ENCODE data around the gene KCNK18. TPM values are rescaled to one million over a fixed set of nuclear protein-coding genes. Genes with fewer than 3 reads are reported as not detected.
"Not testable (repeated sequence)": the region's sequence is repeated elsewhere in the genome, so short reads cannot be mapped to it uniquely, and the experiment has no call there.

The KCNK18 gene
- total RNA-seq, 2 experiments from 2014 or later, result not detected

DNA sequence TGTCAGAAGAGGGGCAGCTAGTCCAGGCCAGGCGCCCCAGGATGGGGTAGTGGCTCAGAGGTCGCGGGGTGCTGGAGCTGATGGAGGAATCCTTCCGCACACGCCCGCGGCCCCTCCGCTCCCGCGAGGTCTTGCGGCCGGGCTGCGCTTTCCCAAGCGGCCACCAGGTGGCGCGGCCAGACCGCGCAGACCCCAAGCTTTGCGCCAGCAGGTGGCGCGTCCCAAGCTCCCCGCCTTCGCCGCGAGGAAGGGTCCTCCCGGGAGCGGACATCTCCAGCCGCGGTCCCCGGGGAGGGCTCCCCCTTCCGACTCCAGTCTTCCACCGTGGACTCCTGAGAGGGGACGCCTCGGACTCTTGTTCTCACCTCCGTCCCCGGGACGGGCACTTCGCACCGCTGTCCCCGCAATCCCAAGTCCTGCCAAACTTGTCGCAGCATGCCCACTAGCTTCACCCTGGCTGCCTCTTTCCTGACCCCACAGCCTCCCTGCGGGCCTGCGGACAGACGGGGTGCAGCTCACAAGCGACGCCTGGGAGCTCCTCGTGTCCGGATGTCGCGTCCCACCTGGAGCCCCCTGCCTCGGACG is 19.4 kb downstream of the KCNK18 start:
- Mint-ChIP-seq H3K27ac (peak overlapping the region; percentile 46), H3K4me3 (peak overlapping the region; percentile 71), H3K9me3 (peaks cover 5% of the 10 kb centered on the region), H3K4me1 (peaks cover 7% of the 10 kb centered on the region), H3K27me3 (peaks cover 29% of the 10 kb centered on the region), H3K36me3 (ENCODE audit: low read depth) (no peaks in the 10 kb centered on the region)
- DNase-seq, result peak; percentile 65
- ChIA-PET CTCF (interaction anchor here (0.7 to 2.5 kb wide), 30 partner anchors 9 to 644 kb away, joined by 3 to 27 read pairs (median 4); partner anchors contain the start of gene KCNK18), POLR2A (no interaction called here)

DNA sequence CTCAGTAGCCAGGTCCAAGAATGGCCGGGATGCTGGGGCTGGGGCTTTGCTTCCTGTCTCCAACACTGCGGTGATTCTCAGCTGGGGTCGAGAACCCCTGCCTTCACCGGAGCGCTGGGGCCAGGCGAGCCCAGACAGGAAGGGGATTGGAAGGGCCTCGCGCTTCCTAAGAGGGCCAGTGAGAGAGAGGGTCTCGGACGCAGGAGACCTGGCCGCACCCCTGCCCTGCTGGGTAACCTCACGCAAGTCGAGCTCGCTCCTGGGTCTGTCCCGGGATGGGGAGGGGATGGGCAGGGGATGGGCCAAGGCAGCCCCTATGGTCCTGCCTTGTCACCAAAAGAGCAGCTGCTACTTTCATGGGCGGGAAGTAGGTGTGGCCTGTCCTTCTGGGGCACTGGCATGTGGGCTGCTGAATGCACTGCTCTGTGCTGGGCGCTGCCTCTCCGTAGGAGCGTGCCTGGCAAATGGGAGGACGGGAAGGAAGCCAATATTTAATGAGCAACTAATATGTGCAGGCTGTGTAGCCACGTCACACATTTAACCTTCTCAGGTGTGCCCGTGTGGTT is 20.0 kb downstream of the KCNK18 start:
- CTCF ChIA-PET, result interaction anchor here (0.7 to 2.5 kb wide), 26 partner anchors 8 to 643 kb away, joined by 3 to 27 read pairs (median 4); partner anchors contain the start of gene KCNK18
- POLR2A ChIA-PET, result no interaction called here

DNA sequence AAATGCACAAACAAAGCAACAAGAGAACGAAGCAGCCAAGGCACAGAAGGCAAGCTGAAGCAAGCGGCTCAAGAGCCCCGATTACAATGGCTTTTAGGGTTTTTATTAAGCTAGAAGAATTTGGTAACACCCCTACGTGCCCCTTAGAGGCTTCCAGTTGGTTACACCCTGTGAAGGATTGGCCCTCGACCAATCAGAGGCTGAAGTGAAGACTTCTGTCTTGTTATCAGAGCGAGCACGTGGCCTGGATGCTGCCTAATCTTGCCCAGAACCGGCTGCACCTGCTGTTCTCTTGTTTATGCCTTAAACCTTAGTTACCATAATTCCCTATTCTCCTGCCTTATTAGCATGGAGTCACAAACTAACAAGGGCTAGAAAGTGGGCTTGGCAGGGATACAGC is 21.4 kb downstream of the KCNK18 start:
- Mint-ChIP-seq H3K36me3 (ENCODE audit: low read depth) (no peaks in the 10 kb centered on the region), H3K27me3 (peaks cover 15% of the 10 kb centered on the region), H3K4me1 (peaks cover 7% of the 10 kb centered on the region), H3K9me3 (no peaks in the 10 kb centered on the region), H3K4me3 (no peak overlapping the region), H3K27ac (no peak overlapping the region)
- DNase-seq, result no peak
- ChIA-PET POLR2A (no interaction called here), CTCF (interaction anchor here (0.6 kb wide), 1 partner anchor 533 kb away, joined by 4 read pairs; no protein-coding TSS in a partner anchor)

More for the DNA sequence above, 20.0 kb downstream of the KCNK18 start:
- no peaks in the 10 kb centered on the region for H3K36me3 Mint-ChIP-seq (ENCODE audit: low read depth)
- H3K9me3 Mint-ChIP-seq, result no peaks in the 10 kb centered on the region
- peak overlapping the region; percentile 71 for H3K4me3 Mint-ChIP-seq
- H3K27me3 Mint-ChIP-seq, result peaks cover 24% of the 10 kb centered on the region
- H3K4me1 Mint-ChIP-seq, result peaks cover 7% of the 10 kb centered on the region
- H3K27ac Mint-ChIP-seq, result no peak overlapping the region
- peak; percentile 32 for DNase-seq

DNA sequence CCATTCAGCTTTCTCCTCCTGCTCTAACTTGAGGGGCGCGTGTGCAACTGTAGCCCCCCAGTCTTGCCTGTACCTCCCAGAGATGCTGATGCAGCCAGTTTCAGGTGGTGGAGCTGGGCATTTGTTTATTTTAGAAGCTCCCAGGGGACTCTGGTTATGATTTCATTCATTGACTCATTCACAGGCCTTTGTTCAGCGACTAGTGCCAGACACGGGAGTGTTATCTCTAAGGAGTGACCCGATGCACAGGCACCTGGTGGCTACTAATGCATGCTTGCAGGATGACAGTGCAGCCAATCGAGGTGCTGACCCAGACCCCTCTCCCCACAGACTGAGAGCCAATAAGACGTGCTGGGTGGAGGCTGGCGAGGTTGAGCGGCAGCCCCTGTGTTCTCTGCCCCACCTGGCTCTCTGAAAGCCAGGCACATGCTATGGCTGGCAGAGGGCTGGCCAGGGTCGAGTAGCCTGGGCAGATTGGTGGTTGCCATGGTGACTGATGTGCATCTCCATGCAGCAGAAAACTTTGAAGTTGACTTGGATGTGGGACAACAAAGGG is 23.9 kb downstream of the KCNK18 start:
- no peaks in the 10 kb centered on the region for H3K36me3 Mint-ChIP-seq (ENCODE audit: low read depth)
- peaks cover 7% of the 10 kb centered on the region for H3K4me1 Mint-ChIP-seq
- DNase-seq, result no peak
- no peaks in the 10 kb centered on the region for H3K9me3 Mint-ChIP-seq
- no peaks in the 10 kb centered on the region for H3K27me3 Mint-ChIP-seq
- POLR2A ChIA-PET, result no interaction called here
- no peak overlapping the region for H3K4me3 Mint-ChIP-seq
- CTCF ChIA-PET, result no interaction called here
- H3K27ac Mint-ChIP-seq, result no peak overlapping the region

DNA sequence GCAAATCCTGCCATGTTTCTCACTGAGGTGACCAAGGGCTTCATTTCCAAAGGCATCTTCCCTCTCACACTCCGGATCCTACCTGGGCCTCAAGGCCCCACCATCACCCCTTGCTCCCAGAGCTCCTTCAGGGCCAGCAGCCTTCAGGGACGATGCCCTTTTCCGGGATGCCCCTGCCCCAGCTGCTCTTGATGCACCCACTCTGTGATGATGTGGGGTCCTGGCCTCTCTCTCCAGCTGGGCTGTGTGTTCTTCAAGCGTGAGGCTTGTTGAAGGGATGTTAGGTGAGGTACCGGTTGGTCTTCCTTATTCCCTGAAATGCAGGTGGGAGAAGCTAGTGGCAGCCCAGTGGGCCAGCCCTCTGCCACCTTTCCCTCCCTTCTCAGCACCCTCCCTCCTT is 25.3 kb downstream of the KCNK18 start:
- POLR2A ChIA-PET, result no interaction called here
- Mint-ChIP-seq H3K9me3 (no peaks in the 10 kb centered on the region), H3K4me1 (peaks cover 1% of the 10 kb centered on the region), H3K4me3 (no peak overlapping the region), H3K36me3 (ENCODE audit: low read depth) (no peaks in the 10 kb centered on the region), H3K27me3 (peaks cover 1% of the 10 kb centered on the region), H3K27ac (no peak overlapping the region)
- CTCF ChIA-PET, result no interaction called here
- DNase-seq, result no peak

DNA sequence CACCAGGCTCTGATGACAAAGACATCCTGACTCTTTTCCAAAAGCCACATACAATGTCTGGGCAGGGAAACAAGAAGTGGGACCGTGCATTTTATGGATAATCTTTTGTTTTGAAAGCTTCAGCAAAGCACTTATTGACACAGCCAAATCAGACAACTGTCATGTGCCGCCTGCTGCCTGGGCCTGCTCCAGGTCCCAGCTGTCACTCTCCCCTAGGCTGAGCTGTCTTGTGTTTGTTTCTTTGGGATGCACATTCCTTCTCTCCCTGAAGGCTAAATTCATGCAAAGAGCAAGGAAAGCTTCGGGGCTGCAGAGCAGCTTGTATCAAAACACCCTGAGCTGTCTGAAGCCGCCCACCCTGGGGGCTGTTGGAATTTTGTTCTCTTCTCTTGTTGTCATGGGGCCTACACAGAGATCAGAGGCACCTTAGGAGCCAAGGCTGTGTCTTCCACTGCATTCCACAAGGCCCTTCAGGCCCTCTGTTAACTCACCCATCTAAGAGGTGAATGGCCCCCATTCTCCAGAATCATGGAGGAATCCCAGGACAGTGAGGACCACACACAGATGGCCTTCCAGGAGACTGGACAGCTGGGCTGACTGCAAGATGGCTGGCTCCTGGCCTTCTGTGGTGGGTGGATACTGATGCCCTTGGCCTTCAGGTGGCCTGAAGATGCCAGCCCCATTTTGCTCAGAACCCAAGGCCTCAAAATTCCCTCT is 25.8 kb downstream of the KCNK18 start:
- ChIA-PET CTCF (no interaction called here), POLR2A (no interaction called here)
- Mint-ChIP-seq H3K27me3 (peaks cover 3% of the 10 kb centered on the region), H3K36me3 (ENCODE audit: low read depth) (no peaks in the 10 kb centered on the region), H3K4me3 (no peak overlapping the region), H3K27ac (no peak overlapping the region), H3K4me1 (no peaks in the 10 kb centered on the region), H3K9me3 (no peaks in the 10 kb centered on the region)
- DNase-seq, result no peak

DNA sequence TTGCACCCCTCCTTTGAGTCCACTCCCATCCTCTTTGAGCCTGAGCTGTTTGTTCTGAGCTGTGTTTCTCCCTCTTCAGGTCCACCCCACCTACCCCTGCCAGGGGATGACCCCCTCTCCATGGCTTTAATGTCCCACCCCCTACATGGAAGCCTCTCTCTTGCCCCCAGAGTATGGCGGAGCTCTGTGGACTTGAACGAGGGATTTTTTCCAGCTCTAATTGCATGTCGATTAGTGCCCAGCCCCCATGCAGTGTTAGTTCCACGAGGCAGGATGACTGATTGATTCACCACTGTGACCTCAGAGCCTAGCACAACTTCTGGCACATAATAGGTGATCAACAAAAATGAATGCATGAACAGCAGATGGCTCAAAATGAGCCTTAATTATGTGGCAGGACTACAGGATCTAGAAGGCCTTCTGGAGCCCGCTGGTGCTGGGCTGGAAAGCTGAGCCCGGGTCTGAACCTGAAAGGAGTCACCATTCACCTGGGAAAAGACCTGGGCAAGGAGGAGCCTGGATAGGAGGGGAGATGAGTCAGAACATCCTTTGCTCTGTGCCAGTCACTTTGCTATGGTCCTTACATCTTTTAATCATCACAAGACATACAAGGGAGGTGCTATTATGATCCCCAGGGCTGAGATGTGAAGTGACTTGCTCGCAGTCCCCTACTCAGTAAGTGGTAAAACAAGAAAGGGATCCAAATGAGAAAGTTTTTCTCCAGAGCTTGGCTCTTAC is 26.6 kb downstream of the KCNK18 start:
- no peak overlapping the region for H3K27ac Mint-ChIP-seq
- H3K9me3 Mint-ChIP-seq, result no peaks in the 10 kb centered on the region
- no peaks in the 10 kb centered on the region for H3K4me1 Mint-ChIP-seq
- ChIA-PET CTCF (interaction anchor here (2.8 kb wide), 1 partner anchor 7 kb away, joined by 9 read pairs; no protein-coding TSS in a partner anchor), POLR2A (no interaction called here)
- no peak overlapping the region for H3K4me3 Mint-ChIP-seq
- DNase-seq, result no peak
- H3K36me3 Mint-ChIP-seq (ENCODE audit: low read depth), result no peaks in the 10 kb centered on the region
- peaks cover 4% of the 10 kb centered on the region for H3K27me3 Mint-ChIP-seq

DNA sequence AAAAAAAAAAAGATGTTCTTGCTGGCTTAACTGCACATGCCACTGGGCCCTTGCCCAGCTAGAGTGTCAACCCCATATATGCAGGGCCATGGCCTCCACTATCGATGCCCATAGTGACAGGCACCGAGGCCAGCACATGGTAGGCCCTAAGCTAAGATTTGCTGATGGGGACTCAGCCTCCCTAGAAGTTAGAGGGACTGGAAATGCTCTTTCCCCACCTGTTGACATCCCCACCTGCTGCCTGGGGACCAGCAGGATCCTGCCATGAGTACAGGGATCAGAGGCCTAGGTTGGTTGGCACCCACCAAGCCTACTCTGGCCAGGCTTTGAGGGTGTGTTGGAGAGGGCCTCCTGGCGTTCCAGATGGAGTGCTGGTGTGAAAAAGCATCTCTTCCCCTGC is 27.6 kb downstream of the KCNK18 start:
- Mint-ChIP-seq H3K27me3 (peaks cover 8% of the 10 kb centered on the region), H3K9me3 (no peaks in the 10 kb centered on the region), H3K4me3 (no peak overlapping the region), H3K4me1 (no peaks in the 10 kb centered on the region), H3K36me3 (ENCODE audit: low read depth) (no peaks in the 10 kb centered on the region), H3K27ac (no peak overlapping the region)
- DNase-seq, result no peak
- CTCF ChIA-PET, result interaction anchor here (2.8 kb wide), 1 partner anchor 8 kb away, joined by 9 read pairs; no protein-coding TSS in a partner anchor
- POLR2A ChIA-PET, result no interaction called here

DNA sequence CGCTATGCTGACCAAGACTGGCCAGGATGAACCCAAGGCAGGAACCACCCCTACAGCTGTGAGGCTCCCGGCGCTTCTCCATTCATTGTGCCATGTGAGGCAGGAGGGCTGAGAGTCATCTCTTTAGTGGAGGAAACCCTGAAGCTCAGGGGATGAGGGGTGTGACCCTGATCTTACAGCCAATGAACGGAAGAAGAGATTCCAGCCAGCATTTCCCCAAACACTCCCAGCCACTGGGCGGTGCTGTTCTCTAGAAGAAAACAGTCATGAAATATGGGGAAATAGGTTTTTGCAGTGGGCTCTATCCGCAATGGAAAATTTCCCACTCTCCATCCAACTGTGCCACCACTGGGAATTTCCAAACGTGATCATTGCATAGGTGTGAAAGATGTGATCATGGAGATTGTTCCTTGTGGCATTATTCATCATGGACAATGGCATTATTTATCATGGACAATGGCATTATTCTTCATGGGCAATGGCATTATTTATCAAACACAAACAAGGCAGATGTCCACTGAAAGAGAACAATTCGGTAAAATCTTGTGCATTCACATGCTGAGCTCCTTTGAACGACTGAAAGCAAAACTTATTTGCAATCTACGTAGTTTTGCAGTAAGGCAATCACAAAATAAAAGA is 29.6 kb downstream of the KCNK18 start:
- no peaks in the 10 kb centered on the region for H3K36me3 Mint-ChIP-seq (ENCODE audit: low read depth)
- no peak for DNase-seq
- ChIA-PET POLR2A (no interaction called here), CTCF (interaction anchor here (2.8 kb wide), 1 partner anchor 10 kb away, joined by 9 read pairs; no protein-coding TSS in a partner anchor)
- H3K4me1 Mint-ChIP-seq, result no peaks in the 10 kb centered on the region
- peaks cover 20% of the 10 kb centered on the region for H3K27me3 Mint-ChIP-seq
- H3K4me3 Mint-ChIP-seq, result no peak overlapping the region
- no peak overlapping the region for H3K27ac Mint-ChIP-seq
- H3K9me3 Mint-ChIP-seq, result no peaks in the 10 kb centered on the region

DNA sequence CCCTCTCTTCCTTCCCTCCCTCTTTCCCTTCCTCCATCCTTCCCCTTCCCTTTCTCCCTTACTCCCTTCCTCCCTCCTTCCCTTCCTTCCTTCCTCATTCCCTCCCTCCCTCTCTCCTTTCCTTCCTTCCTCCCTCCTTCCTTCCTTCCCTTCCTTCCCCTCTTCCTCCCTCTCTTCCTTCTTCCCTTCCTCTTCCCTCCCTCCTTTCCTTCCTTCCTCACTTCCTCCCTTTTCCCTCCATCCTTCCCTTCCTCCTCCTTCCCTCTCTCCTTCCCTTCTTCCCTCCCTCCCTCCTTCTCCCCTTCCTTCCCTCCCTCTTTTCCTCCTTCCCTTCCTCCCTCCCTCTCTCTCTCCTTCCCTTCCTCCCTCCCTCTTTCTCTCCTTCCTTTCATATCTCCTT is 30.9 kb downstream of the KCNK18 start:
- no peaks in the 10 kb centered on the region for H3K4me1 Mint-ChIP-seq
- no peak overlapping the region for H3K4me3 Mint-ChIP-seq
- no peak overlapping the region for H3K27ac Mint-ChIP-seq
- CTCF ChIA-PET, result no interaction called here
- H3K9me3 Mint-ChIP-seq, result no peaks in the 10 kb centered on the region
- H3K36me3 Mint-ChIP-seq (ENCODE audit: low read depth), result no peaks in the 10 kb centered on the region
- DNase-seq, result no peak
- H3K27me3 Mint-ChIP-seq, result peaks cover 21% of the 10 kb centered on the region
- POLR2A ChIA-PET, result no interaction called here

DNA sequence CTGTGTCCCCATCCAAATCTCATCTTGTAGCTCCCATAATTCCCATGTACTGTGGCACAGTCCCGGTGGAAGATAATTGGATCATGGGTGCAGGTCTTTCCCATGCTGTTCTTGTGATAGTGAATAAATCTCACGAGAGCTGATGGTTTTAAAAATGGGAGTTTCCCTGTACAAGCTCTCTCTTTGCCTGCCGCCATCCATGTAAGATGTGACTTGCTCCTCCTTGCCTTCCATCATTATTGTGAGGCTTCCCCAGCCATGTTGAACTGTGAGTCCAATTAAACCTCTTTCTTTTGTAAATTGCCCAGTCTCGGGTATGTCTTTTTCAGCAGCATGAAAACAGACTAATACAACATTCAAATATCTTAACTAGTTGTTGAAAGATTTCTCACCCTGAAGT is 32.8 kb downstream of the KCNK18 start:
- H3K36me3 Mint-ChIP-seq (ENCODE audit: low read depth); CTCF ChIA-PET; H3K9me3 Mint-ChIP-seq; POLR2A ChIA-PET; H3K4me1 Mint-ChIP-seq; H3K27ac Mint-ChIP-seq; DNase-seq; H3K4me3 Mint-ChIP-seq: not testable (repeated sequence)
- peaks cover 26% of the 10 kb centered on the region for H3K27me3 Mint-ChIP-seq

DNA sequence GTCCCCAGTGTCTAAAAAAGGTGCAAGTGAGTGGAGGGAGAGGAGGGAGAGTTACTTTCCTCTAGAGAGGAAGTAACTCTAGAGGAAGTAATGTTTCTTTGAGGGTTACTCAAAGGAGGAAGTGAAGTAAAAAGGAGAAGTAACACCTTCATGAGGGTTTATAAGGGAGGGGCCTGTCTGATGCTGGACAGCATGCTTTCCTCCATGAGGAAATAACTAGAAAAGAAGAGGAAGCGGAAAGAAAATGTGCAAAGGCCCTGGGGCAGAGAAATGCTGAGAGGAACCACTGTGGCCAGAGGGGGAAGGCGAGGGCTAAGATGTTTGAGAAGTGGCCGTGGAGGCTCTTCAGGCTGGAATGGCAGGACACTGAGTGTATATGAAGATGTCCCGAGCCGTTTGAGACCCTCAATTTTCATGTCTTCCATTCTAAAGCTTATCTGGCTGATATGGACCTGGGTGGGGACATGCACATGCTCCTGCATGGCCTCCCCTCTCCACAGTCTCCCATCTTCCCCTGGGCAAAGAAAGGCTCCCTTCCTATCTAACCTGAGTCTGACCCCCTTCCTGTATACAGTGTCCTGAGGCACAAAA is 40.2 kb downstream of the KCNK18 start:
- Mint-ChIP-seq H3K4me1 (peaks cover 4% of the 10 kb centered on the region), H3K4me3 (no peak overlapping the region), H3K27ac (no peak overlapping the region), H3K9me3 (no peaks in the 10 kb centered on the region), H3K27me3 (peaks cover 19% of the 10 kb centered on the region), H3K36me3 (ENCODE audit: low read depth) (no peaks in the 10 kb centered on the region)
- ChIA-PET POLR2A (no interaction called here), CTCF (interaction anchor here (0.6 kb wide), 1 partner anchor 91 kb away, joined by 3 read pairs; no protein-coding TSS in a partner anchor)
- DNase-seq, result no peak
